ELF-1 (cell line): ENCODE results near the gene ERICH6B.

Source experiments
- DNase-seq: peaks from one replicate; pipeline ENCODE4 v3.0.0-alpha.2; 2016; ENCODE audit warnings: low read depth, low spot score

The ERICH6B gene

GRCh38 chr13:45500492-45501174 is 114.9 kb downstream of the ERICH6B start:
- no peak for DNase-seq

GRCh38 chr13:45496942-45497341 is 118.6 kb downstream of the ERICH6B start:
- no peak for DNase-seq

GRCh38 chr13:45492538-45492937 is 123.0 kb downstream of the ERICH6B start:
- no peak for DNase-seq
